Central memory CD4-positive, alpha-beta T cell (primary cell): Measurements from ENCODE around the gene ACAD8.
"Not testable (repeated sequence)": the region's sequence is repeated elsewhere in the genome, so short reads cannot be mapped to it uniquely, and the experiment has no call there.

ENCODE experiments used
- DNase-seq: peaks from one replicate; pipeline ENCODE4 v3.0.0; 2022

Gene ACAD8

DNA sequence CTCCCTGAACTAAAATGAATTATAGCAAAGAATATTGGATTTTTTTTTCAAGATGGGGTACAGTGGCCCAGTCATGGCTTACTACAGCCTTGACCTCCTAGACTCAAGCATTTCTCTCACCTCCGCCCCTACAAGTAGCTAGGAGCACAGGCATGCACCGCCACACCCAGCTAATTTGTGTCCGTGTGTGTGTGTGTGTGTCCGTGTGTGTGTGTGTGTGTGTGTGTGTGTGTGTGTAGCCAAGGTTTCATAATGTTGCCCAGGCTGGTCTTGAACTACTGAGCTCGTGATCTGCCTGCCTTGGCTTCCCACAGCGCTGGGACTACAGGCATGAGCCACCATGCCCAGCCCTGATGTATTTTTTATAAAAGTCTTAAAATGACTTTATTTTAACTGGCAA, 12.8 kb upstream of the ACAD8 start:
- no peak for DNase-seq

DNA sequence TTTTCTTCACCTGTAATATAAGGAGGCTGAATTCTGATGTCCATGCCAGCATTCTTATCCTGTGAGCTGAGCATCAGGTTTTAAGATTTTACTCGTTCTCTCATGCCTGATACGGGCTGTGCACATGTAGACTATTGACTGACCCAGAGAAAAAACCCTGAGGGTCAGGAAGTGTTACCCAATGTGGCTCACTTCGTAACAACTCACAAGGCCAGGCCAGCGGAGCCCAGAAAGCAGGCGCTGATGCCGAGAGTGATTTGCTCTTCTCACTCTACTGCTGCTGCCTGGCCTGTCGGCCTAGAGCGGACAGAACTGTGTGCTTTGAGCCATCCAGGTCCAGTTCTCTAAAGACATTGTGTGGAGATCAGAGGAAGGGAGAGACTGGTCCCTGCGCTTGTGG, 11.0 kb upstream of the ACAD8 start:
- DNase-seq, result no peak

- no peak for DNase-seq
Observed at GRCh38 chr11:134243913-134244312, 9.5 kb upstream of the ACAD8 start.

DNA sequence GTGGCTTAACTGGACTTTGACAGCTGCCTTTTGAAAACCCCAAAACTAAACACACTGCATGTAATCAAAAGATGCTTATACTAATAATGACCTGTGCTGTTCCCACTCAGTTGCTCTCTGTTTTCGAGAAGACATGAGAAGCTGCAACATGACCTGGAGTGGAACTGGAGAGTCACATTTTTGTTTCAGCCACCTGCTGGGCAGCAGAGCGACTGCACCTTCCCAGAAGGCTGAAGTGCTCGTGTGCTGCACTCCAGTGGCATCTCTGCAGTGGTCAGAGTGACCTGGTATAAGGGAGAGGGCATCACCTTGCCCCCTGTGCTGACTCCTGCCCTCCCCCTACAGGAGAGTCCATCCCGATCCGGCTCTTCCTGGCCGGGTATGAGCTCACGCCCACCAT, 8.8 kb upstream of the ACAD8 start:
- DNase-seq, result no peak

DNA sequence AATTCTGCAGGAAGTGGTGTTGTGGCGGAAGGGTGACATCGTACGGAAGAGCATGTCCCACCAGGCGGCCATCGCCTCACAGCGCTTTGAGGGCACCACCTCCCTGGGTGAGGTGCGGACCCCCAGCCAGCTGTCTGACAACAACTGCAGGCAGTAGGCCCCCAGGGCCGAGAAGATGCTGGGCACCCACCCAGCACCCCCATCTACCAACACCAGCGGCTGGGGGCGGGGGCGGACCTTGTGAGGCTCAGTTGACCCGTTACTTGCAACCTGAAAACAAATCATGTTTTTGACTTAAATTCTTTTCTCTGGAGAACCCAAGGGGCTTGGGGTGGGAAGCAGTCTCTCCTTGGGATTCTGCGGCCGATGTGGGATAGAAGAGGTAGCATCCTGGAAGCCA, 7.9 kb upstream of the ACAD8 start:
- DNase-seq, result no peak

DNA sequence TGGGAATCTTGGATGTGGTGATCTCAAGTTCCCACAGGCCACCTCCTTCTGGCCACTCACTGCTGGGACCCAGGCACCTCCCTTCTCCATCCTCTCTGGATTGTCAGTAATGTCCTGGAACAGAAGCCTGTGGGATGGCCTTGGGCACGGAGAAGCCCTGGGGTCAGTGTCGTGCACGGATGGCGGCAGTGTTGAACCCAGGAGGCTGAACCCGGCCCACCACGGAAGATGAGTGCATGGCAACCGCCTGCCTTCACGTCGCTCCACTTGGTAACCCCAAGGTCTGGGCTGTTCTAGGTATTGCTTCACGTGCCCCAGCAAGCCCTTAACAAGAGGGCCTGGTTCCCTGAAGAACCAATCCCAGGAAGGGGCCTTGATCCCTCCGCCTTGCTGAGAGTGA, 7.3 kb upstream of the ACAD8 start:
- DNase-seq, result no peak

GRCh38 chr11:134246678-134247077, 6.7 kb upstream of the ACAD8 start:
- no peak for DNase-seq

DNA sequence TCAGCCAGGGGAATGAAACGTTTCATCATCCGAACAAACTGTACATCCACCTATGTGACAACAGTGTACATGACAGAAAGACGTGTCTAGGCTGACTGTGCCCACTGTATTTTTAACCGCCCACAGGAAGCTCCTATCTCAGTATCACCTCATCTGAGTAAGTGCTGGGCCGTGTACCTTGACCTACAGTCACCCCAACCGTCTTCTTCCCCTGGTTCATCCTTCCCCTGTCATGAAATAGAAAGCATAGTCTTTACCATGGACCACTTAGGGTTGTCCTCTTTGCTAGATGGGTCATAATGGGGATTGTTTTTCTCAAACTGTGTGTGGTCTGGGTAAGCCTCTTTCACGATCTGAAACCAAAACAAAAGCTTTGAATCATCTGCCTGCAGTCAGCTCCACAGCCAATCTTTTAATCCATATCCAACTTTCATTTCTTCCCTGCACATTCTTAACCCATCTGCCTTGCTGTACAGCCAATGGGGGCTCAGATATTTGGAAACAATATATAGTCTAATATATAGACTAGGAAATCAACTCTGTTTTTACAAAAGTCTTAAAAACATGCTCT, 4.4 kb upstream of the ACAD8 start:
- DNase-seq, result no peak

DNA sequence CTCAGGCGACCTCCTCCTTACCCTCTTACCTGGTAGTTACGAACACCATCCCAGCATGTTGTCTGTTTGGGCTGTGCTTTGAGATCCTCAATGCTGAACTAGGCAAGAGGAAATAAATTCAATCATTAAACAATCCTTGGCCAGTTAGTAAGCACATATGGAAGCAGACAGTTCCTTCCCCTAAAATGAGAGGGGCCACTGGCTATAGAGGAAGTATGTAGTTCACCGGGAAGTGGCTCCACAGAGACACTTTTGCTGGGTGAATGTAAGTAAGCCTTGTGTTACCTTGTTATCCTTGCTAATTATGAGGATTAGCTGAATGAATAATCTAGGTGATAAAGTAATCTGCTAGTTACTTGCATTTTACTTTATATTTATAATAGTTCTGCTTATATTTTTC, 3.1 kb upstream of the ACAD8 start:
- no peak for DNase-seq

DNA sequence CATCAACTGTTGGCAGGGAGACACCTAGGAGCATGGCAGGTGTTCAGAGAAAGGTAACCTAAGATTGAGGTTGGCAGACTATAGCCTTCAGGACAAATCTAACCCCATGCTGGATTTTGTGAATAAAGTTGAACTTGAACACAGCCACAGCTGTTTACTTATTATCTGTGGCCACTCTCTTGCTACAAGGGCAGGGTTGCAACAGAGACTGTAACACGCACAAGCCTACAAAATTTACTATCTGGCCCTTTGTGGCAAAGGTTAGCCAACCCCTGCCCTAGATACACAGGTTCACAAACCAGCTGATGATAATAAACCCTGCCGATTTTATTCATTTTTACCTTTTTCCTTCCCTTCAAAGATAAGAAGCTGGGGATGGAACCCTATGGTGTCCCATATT, 2.7 kb upstream of the ACAD8 start:
- DNase-seq, result no peak

- no peak for DNase-seq
Observed at GRCh38 chr11:134252346-134253187, 801 bp upstream of the ACAD8 start.

DNA sequence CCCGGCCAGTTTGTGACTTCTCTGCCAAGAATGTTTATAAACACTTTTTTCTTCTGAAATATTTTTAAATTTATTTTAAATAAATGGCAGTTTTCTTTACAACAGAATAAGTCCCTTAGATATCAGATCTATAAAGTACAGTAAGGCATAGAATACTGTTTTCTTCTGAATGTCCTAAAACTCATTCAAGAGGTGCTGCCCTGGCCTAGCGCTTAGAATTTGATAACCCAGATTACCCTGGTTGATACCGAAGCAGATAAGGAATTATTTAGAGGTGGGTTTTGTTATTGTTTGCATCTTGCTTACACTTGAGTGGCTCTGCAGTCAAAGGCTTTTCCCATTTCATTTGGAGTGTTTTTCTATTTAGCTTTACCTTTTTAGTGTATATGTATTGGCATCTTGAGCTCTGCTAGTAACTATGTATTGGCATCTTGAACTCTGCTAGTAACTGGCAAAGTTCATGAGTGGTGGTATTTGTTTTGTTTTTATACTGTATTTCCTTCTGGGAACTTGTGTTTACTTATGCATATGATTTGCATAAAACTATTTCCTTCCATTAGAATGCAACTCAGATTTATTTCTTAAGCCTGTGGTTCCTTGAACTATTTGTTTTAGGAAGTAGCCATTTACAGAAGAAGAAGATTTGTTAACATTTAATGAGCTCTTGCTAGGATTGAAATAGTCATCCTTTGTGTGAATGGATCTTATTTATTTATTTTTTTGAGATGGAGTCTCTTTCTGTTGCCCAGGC, 1.2 kb downstream of the ACAD8 start:
- no peak for DNase-seq

GRCh38 chr11:134255184-134255561, 1.8 kb downstream of the ACAD8 start:
- not testable (repeated sequence) for DNase-seq

DNA sequence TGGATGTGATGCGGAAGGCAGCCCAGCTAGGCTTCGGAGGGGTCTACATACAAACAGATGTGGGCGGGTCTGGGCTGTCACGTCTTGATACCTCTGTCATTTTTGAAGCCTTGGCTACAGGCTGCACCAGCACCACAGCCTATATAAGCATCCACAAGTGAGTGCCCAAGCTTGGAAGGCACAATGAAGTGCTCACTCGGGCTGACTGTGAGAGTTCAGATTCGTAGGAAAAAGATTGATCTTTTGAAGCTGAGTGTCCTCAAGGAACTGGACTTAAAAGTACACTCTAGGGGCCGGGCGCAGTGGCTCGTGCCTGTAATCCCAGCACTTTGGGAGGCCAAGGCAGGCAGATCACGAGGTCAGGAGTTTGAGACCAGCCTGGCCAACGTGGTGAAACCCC, 3.7 kb downstream of the ACAD8 start:
- DNase-seq, result no peak

DNA sequence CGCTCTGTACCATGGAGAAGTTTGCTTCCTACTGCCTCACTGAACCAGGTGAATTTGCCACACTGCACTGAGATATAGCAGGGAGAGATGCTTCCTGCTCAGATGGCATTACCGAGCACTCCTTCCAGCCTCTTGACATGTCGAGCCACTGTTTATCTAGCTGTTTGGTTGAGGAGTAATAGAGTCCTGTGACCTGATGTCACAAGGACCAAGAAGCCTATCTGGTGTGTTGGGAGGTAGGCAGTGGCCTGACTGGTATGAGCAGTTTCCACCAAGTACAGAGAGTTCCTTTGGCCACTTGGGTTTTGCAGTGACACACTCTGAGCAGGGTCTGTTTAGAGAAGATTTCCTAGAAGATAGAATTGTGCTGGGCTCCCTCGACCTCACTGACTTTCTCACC, 5.2 kb downstream of the ACAD8 start:
- DNase-seq, result no peak

GRCh38 chr11:134260503-134260902, 7.1 kb downstream of the ACAD8 start:
- DNase-seq, result no peak

DNA sequence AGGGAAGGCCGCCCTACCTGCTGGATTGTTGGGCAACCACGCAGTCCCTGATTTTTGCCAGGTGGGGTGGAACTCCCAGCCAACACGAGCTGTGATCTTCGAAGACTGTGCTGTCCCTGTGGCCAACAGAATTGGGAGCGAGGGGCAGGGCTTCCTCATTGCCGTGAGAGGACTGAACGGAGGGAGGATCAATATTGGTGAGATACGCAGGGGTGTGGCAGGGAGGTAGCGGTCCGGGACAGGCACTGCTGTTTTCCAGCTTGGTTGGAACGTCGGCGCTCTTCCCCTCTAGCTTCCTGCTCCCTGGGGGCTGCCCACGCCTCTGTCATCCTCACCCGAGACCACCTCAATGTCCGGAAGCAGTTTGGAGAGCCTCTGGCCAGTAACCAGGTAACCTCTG, 7.6 kb downstream of the ACAD8 start:
- no peak for DNase-seq

GRCh38 chr11:134261626-134262488, 8.5 kb downstream of the ACAD8 start:
- peak; percentile 25 for DNase-seq

DNA sequence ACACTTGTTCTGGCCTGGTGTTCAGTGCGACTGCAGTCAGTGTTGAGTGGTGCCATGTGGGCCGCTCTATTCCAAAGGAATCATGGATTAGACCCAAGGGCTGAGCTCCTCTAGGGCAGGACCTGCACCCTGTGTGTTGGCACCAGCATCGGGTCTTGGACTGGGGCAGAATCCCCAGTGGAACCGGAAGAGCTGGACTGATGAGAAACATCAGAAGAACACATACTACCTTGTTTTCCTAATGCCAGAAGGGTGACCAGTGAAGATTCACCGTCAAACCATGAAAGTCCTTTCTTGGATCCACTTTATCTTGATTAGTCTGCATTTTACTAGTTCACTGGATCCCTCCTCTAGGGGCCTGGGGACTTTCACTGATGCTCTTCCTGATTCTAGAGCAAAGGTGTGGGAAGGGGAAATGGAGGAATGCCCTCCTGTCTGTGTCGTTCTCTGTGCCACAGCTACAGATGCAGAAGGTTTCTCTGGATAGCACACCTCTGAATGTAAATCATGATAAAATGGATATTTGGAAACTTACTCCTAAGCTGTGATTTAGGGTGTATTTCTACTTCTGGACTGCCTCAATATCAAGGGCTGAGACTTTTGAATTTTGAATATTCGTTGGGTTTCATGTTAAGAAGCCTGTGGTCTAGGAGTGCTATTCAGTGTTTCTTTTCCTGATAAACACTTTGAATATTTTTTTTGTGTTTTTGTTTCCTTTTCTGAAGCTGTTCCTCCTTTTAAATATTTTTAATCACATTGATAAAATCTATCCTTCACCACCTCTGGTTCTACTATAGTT, 11.8 kb downstream of the ACAD8 start:
- no peak for DNase-seq

DNA sequence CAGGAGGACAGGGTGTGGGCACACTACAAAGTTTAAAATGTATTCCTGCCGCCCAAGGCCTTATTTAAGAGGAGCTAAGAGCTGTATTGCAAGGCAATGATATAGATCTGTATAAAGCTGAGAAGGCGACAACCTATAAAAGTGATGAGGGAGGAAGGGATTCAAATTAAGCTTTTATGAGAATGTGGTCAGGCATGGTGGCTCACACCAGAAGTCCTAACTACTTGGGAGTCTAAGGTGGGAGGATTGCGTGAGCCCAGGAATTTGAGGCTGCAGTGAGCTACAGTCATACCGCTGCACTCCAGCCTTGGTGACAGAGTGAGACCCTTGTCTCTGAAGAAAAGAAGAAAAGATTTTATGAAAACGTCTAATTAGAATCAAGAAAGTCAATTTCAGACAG, 13.1 kb downstream of the ACAD8 start:
- DNase-seq, result no peak

DNA sequence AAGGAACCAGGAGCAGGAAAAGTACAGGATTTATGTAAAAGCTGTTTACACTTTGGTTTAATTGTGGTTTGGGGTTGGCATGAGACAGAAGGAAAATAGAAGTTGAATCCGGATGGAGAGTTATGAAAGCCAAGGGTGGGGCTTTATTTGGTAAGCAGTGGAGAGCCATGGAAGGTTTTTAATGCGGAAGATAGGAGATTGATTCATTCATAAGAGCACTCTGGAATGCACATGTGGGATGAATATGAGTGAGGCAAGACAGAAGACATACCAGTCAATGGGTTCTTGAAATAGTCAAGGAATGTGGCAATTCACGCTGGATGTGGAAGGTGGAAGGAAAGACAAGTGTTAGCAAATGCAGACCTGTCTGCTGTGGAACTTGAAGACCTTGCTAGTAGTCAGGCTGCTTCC, 13.5 kb downstream of the ACAD8 start:
- DNase-seq, result no peak

DNA sequence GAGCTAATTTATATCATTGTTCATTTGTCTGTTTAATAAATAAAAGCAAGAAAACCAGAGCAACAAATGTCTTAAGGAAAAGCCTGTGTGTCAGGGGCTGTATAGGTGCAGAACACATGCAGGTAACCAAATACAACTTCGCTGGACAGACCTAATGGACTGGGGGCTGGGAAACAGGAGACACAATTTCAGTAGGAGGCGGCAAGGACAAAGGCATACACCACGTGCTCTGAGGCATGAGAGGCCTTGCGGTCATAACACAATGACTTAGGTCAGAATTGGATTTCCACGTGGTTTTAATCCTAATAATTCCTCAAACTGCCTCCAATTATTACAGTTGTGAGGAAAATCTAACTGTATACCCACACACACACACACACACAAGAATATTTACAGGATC, 14.1 kb downstream of the ACAD8 start:
- DNase-seq, result no peak
